Measurements from ENCODE around the gene FBXW12. TPM values are rescaled to one million over a fixed set of nuclear protein-coding genes. Genes with fewer than 3 reads are reported as not detected.

FBXW12 gene
- total RNA-seq, 4 donors from 2014 or later: not detected

- Histone ChIP-seq H3K4me3 (no peak overlapping the region), H3K36me3 (no peaks in the 10 kb centered on the region), H3K27me3 (no peaks in the 10 kb centered on the region), H3K27ac (no peak overlapping the region), H3K9me3 (peaks cover 0 to 7% (median 0%) of the 10 kb centered on the region in 4 donors), H3K4me1 (no peaks in the 10 kb centered on the region)
- no peak for TF ChIP-seq CTCF (IDR thresholded peaks at IDR 0.05)
- no peak for TF ChIP-seq POLR2A (IDR thresholded peaks at IDR 0.05)
- DNase-seq: no peak
Measured at GRCh38 chr3:48353987-48354386, 18.0 kb upstream of the FBXW12 start.

GRCh38 chr3:48356419-48356818 lies 15.6 kb upstream of the FBXW12 start:
- Histone ChIP-seq H3K27ac (no peak overlapping the region), H3K4me3 (no peak overlapping the region), H3K4me1 (no peaks in the 10 kb centered on the region), H3K9me3 (peaks cover 0 to 7% (median 0%) of the 10 kb centered on the region in 4 donors), H3K36me3 (no peaks in the 10 kb centered on the region), H3K27me3 (no peaks in the 10 kb centered on the region)
- DNase-seq: no peak
- no peak for TF ChIP-seq CTCF (IDR thresholded peaks at IDR 0.05)
- TF ChIP-seq POLR2A (IDR thresholded peaks at IDR 0.05): no peak

- TF ChIP-seq POLR2A (IDR thresholded peaks at IDR 0.05): no peak
- TF ChIP-seq CTCF (IDR thresholded peaks at IDR 0.05): no peak
- Histone ChIP-seq H3K4me1 (no peaks in the 10 kb centered on the region), H3K4me3 (no peak overlapping the region), H3K27me3 (no peaks in the 10 kb centered on the region), H3K36me3 (no peaks in the 10 kb centered on the region), H3K9me3 (peaks cover 0 to 7% (median 0%) of the 10 kb centered on the region in 4 donors), H3K27ac (no peak overlapping the region)
- no peak for DNase-seq
Measured at GRCh38 chr3:48361928-48362327, 10.1 kb upstream of the FBXW12 start.

GRCh38 chr3:48364840-48365239 lies 7.2 kb upstream of the FBXW12 start:
- no peaks in the 10 kb centered on the region for H3K4me1 ChIP-seq
- H3K9me3 ChIP-seq: no peaks in the 10 kb centered on the region
- no peak for DNase-seq
- no peaks in the 10 kb centered on the region for H3K27me3 ChIP-seq
- H3K36me3 ChIP-seq: no peaks in the 10 kb centered on the region
- H3K4me3 ChIP-seq: no peak overlapping the region
- no peak overlapping the region for H3K27ac ChIP-seq
- no peak for TF ChIP-seq POLR2A (IDR thresholded peaks at IDR 0.05)
- no peak for TF ChIP-seq CTCF (IDR thresholded peaks at IDR 0.05)

GRCh38 chr3:48367201-48367600 lies 4.8 kb upstream of the FBXW12 start:
- Histone ChIP-seq H3K4me3 (no peak overlapping the region), H3K36me3 (no peaks in the 10 kb centered on the region), H3K4me1 (no peaks in the 10 kb centered on the region), H3K27me3 (no peaks in the 10 kb centered on the region), H3K9me3 (no peaks in the 10 kb centered on the region), H3K27ac (no peak overlapping the region)
- DNase-seq: no peak
- no peak for TF ChIP-seq CTCF (IDR thresholded peaks at IDR 0.05)
- TF ChIP-seq POLR2A (IDR thresholded peaks at IDR 0.05): no peak

GRCh38 chr3:48369693-48370332 lies 2.2 kb upstream of the FBXW12 start:
- no peak for TF ChIP-seq POLR2A (IDR thresholded peaks at IDR 0.05)
- no peak for TF ChIP-seq CTCF (IDR thresholded peaks at IDR 0.05)
- H3K27ac ChIP-seq: no peak overlapping the region
- H3K36me3 ChIP-seq: no peaks in the 10 kb centered on the region
- DNase-seq: no peak
- H3K4me1 ChIP-seq: no peaks in the 10 kb centered on the region
- H3K4me3 ChIP-seq: no peak overlapping the region
- H3K9me3 ChIP-seq: no peaks in the 10 kb centered on the region
- H3K27me3 ChIP-seq: no peaks in the 10 kb centered on the region
